Germinal center (tissue), 1 donor: ENCODE results near the gene CRB2.

Source experiments
- DNase-seq: peaks from one replicate; pipeline ENCODE4 v3.0.0; 2012; ENCODE audit warnings: mixed read lengths, low spot score

The CRB2 gene

GRCh38 chr9:123347289-123348060 is 8.5 kb upstream of the CRB2 start:
- no peak for DNase-seq

DNA sequence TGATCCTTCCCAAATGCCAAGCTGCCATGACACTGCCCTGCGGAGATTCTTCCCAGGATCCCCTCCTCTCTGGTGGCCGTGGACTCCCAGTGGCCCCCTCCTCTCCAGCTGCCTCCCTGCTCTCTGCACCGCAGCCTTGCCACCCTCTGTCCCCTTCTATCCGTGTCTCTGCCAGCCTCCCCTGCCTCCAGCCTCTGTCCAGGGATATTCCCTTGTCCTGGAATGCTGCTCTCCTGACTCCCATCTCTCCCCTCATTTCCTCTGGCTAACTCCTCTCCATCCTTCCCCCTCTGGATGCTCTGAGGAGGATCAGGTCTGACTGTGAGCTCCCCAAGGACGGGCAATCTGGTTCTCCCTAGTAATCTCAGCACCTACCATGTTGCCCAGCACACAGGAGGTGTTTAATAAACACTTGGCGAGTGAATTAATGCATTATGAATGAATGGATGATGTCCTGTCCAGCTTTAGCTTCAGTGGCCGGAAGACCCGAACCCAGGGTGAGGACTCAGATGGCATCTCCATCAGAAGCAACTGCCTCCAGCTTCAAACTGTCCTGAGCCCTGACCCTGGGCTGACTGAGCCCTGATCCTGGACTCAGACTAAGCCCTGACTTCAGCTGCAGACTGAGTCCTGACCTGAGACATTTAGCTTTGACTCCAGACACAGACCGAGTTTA is 7.5 kb upstream of the CRB2 start:
- DNase-seq: no peak

GRCh38 chr9:123349033-123349432 is 7.0 kb upstream of the CRB2 start:
- DNase-seq: no peak

GRCh38 chr9:123349691-123350480 is 6.1 kb upstream of the CRB2 start:
- peak; percentile 85 for DNase-seq

DNA sequence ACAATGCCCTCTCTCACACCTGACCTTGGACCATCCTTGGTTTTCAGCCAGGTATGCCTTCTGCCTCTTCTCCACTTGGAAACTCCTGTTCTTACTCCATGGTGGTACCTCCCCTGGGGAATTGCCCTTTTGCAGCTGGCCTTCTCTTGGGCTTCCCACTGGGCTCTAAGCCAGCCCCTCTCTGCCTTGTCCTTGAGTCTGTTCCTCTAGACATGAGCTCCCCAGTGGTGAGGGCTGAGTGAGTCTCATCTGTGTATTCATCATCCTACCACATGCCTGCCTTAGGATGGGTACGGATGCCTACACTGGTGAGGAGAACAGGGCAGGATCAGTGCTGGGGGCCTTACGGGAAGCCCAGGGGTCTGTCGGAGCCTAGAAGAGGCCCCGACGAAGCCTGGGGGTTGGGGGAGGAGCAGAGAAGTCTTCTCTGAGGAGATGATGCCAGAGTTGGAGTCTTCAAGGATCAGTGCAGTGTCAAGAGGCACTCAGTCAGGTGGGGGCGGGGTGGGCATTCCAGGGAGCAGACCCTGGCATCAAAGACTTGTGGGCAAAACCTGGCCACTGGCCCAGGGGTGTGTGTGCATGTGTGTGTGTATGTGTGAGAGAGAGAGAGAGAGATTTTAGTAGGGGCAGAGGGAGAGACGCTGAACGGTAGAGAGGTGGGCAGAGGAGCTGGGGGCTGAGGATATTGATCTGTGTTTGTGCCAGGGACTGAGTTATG is 5.2 kb upstream of the CRB2 start:
- no peak for DNase-seq

DNA sequence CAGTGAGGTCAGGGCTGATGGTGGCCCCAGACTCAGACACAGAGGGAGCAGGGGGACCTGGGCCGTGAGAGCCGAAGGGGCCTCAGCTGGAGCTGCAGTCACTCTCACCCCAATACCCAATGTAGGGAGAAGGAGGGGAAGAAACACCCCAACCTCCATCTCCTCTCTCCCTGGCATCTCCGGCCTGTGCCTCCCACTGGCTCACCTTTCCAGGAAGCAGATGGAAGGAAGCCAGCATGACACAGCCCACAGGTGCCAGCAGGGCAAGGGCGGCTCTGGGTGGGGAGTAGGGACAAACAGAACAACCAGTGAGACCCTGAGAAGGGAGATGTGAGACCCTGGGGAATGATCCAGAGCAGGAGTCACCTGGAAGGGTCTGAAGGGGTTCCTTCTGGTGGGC is 3.0 kb upstream of the CRB2 start:
- no peak for DNase-seq

DNA sequence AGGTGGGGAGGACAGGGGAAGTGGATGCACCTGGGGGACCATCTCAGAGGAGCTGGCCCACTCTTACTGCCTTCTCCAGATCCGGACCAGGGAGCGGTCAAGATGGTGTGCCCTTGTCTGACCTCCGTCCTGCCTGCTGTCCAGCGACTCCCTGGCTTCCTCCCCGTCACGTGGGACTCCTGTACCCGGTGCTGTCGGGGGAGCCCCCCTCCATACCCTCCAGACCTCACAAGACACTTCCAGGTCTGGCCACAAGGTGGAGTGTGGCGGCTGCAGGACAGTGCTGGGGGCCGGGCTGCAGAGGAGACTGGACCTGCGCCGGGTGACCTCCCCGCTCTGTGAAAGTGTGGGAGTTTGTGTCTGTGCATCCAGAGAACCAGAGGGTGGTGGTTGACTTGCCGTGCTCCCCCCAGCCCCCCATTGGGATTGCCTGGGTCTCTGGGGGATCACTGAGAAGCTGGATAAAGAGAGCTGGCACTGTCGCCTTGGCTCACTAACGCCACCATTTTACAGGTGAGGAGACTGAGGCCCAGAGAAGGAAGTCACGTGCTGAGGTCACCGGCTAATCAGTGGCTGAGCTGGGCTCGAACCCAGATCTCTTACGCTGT is 1.9 kb upstream of the CRB2 start:
- peak; percentile 82 for DNase-seq

- DNase-seq: no peak
These were observed 1.0 kb upstream of the CRB2 start for GRCh38 chr9:123354806-123355508.

GRCh38 chr9:123356851-123357742 is 1.1 kb downstream of the CRB2 start:
- DNase-seq: no peak

- DNase-seq: no peak
These were observed 1.7 kb downstream of the CRB2 start for GRCh38 chr9:123357743-123358059.

DNA sequence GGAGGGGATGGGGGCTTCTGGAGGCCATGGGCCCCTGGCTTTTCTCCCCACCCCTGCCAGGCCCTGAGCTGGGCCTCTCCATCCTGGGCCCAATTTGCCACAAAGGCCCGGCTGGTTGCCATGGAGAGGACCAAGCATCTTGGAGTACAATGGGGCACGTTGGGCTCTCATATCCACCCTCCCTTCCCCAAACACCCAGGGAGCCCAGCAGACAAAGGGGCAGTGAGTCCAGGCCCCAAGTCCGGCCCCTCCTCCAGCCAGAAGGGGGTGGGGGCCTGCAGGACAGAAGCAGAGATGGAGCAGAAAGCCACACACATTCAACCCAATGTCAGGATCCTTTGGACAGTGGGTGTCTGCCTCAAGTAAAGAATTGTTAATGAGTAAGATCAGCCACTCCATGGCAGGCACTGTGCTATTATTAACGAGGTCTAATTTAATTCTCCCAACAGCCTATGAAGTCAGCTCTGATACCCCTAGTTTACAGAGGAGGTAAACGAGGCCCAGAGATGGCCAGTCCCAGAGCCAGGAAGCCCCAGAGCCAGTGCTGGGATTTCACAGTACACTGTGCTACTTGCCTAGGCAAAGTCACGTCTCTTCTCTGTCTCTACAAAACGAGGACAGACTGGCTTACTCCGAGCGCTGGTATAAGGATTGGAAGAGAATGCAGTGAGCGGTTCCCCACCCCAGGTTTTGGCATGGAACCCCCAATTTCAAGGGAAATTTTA is 2.3 kb downstream of the CRB2 start:
- DNase-seq: no peak

GRCh38 chr9:123359106-123359505 is 3.1 kb downstream of the CRB2 start:
- DNase-seq: no peak

DNA sequence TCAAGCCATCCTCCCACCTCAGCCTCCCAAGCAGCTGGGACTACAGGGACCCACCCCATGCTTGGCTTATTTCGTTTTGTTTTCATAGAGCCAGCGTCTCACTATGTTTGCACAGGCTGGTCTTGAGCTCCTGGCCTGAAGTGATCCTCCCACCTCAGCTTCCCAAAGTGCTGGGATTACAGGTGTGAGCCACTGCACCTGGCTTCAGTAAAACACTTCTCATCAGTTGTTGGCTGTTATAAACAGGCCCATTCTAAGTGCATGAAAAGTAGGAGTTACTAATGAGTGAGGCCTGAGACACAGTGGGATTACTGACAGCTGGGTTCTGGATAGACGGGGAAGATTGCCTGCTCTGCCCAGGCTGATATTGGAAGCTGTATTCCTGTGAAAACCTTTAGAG is 3.5 kb downstream of the CRB2 start:
- no peak for DNase-seq

DNA sequence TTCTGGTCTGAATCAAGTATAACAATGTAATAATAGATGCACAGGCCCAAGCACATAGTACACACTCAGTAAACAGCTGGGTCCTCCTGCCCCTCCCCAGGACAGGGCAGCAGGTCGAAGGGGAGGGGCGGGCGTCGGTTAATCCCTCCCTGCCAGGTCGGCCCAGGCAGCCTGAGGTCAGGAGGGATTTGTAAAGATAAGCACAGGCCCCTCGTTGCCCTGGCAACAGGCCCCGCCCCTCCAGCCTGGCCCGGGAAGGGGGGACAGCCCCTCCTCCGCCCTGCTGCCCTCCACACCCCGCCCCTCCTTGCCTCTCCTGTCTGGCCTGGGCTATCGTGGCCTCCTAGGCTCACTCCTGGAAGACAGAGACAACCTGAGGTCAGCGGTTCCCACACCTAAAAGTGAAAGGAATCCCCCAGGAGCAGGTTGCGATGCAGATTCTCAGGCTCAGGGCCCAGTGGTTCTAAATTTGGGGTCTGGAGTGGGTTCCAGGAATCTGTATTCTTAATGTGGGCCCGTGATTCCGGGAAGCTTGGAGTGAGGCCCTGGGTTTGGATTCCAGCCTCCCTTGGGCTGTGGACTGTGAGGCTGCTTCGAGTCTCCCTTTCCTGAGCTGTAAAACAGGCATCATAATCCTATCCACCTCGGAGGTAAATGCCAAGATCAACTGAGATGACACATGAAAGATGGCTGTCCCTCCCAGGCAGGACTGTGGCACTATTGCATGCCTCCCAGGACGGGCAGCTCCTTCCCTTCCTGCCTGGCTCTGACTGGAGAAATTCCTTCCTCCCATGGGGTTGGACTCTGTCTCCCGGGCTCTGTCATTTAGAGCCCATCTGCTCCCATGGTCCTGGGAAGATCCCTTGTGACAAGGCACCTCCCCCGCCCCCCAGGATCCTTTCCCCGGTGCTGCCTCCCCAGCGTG is 4.4 kb downstream of the CRB2 start:
- DNase-seq: peak; percentile 53

DNA sequence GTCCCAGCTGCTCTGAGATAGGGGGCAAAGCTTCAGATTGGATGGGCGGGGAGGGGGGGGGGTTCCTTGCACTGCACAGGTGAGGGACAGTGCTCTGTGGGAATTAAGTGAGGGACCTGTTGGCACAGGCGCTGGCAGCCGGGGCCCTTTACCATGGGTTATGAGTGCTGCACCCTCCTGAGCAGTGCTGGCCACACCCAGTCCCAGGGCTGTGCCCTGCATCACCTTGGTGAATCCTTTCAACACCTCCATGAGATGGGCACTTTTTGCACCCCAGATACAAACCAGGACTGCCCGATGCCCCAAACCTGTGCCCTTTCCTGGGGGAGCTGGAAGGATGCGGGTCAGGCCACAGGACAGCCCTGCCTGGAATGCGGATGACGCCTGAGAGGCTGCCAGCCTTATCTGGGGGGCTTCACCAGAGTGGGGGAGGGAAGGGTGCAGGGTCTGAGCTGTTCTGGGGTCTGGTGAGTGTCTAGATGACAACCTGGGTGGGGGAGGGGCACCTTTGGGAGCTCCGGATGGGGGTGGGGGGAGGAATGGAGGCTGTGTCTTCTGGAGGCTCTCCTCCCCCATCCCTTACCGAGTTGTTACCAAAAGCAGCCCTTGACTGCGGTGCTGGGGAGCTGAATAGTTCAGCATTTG is 5.2 kb downstream of the CRB2 start:
- DNase-seq: no peak

DNA sequence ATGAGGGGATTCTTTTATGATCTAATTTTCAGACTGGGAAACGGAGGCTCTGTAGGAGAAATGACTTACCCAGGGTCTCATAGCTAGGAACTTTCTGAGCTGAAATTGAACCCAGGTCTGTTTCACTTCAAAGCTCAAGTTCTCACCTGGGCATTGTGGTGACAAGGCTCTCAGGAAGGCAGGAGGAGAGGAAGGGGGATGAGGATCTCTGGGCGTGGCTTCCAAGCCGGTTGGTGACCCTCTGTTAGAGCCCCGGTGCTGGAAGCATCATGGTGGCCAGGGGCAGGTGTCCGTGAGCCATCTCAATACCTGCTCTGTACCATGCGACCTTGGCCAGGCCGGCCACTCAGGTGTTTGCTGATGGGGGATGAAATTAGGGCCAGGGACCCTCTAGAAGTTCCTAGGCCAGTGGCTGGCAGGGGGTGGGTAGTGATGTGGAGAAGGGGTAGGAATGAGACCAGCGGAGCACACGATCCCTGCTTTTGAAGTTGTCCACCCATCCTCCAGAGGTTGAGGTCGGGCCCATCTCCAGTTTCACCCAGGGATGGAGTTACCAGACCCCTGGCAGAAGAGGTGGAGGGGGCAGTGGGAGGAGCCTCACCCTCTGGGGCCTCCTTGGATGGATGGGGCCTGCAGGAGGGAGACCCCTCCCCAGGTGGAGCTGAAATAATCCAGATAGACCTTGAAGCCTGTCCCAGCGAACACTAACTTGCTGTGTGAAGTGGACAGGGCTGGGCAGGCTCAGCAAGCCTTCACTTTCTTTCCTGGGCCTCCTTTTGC is 5.9 kb downstream of the CRB2 start:
- DNase-seq: no peak

DNA sequence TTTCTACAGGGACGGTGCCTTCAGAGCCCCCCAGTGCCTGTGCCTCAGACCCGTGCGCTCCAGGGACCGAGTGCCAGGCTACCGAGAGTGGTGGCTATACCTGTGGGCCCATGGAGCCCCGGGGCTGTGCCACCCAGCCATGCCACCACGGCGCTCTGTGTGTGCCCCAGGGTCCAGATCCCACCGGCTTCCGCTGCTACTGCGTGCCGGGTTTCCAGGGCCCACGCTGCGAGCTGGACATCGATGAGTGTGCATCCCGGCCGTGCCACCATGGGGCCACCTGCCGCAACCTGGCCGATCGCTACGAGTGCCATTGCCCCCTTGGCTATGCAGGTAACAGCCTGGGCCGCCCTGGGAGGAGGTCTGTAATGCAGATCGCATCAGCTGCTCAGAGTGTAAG is 6.9 kb downstream of the CRB2 start:
- DNase-seq: no peak
